ENCODE results near the gene CACNA1G. TPM values are rescaled to one million over a fixed set of nuclear protein-coding genes. Genes with fewer than 3 reads are reported as not detected.

The CACNA1G gene
- total RNA-seq, 2 donors from 2014 or later = 0.11 TPM; not detected in 1

DNA sequence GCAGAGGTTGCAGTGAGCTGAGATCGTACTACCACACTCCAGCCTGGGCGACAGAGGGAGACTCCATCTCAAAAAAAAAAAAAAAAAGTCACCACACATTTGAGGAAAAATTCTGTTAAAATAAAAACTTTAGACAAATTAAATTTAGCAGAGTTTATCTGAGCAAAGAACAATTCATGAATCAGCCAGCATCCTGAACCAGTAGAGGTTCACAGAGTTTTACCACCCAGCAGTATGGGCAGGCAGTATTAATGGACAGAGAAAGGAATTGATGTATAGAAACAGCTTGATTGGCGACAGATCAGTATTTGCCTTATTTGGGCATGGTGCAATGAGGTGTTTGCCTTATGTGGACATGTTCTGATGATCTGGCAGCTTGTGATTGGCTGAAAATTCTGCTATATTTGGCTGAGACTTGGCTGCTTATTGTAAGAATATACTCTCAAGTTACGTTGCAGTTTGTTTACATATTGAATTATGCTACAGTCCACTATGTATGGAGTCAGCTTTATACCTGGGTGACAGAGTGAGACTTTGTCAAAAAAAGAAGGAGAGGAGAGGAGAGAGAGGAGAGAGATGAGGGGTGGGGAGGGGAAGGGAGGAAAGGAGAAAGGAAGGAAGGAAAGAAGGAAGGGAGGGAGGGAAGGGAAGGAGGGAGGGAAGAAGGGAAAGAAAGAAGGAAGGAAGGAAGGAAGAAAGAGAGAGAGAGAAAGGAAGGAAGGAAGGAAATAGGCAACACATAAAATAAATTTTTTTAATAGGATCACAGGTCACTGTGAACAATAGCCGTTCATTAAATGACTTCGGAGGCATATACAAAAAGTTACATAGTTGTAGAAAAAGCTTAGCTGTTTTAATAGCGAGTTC, 88.8 kb downstream of the CACNA1G start:
- no peak for ATAC-seq (replicated peaks)
- H3K4me3 Mint-ChIP-seq = no peak overlapping the region
- H3K36me3 Mint-ChIP-seq (ENCODE audit: low read depth) = no peaks in the 10 kb centered on the region
- no peaks in the 10 kb centered on the region for H3K4me1 Mint-ChIP-seq
- H3K27me3 Mint-ChIP-seq = peaks cover 12% of the 10 kb centered on the region
- H3K9me3 Mint-ChIP-seq = no peaks in the 10 kb centered on the region
- H3K27ac Mint-ChIP-seq = no peak overlapping the region

DNA sequence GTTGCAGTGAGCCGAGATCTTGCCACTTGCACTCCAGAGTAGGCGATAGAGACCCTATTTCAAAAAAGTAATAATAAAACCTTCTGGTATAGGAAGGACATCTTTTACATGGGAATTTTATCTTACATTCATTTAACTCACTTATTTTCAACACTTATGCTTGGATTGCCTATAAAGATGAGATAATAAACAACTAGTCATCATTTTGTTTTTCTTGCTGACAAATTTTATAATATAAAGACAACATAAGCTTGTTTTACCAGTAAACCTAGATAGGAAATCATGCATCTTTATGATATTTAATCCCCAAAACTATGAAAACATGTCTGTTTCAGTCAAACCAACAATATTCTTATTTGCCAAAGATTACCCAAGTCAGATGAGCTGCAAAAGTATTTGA, 91.1 kb downstream of the CACNA1G start:
- H3K36me3 Mint-ChIP-seq (ENCODE audit: low read depth) = no peaks in the 10 kb centered on the region
- peaks cover 6% of the 10 kb centered on the region for H3K27me3 Mint-ChIP-seq
- no peak for ATAC-seq (replicated peaks)
- H3K4me1 Mint-ChIP-seq = no peaks in the 10 kb centered on the region
- no peak overlapping the region for H3K4me3 Mint-ChIP-seq
- no peaks in the 10 kb centered on the region for H3K9me3 Mint-ChIP-seq
- no peak overlapping the region for H3K27ac Mint-ChIP-seq

DNA sequence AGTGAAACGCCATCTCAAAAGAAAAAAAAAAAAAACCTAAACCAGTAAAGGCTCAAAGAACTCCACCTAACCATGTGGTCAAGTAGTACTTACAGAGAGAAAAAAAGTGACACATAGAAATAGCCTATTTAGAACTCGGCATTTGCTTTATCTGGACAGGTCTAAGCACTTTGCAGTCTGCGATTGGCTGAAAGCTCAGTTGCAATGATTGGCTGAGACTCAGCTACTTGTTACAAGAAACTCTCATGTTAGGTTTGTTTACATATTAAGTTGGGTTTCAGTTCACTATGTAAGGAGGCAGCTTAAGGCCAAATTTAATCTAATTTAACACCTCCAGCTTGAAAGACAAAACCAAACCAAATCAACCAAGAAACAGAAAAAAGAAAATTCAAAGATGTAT, 93.2 kb downstream of the CACNA1G start:
- Mint-ChIP-seq H3K27ac (no peak overlapping the region), H3K9me3 (no peaks in the 10 kb centered on the region)

DNA sequence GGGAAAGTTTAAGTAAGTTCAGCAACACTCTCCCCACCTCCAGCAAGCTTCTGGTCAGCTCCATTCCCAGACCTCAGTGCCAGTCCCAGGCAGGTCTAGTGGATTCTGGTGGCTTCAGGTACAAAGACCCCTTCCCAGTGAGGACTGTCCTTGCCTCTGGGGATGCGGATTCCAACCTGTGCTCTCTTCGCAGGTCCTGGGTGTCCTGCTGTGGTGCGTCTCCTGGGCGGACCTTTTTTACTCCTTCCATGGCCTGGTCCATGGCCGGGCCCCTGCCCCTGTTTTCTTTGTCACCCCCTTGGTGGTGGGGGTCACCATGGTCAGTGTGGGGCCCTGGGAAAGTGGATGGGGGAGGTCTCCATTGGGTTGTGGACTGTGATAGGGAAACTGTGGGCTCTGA, 96.0 kb downstream of the CACNA1G start:
- H3K9me3 Mint-ChIP-seq = no peaks in the 10 kb centered on the region
- H3K4me3 Mint-ChIP-seq = no peak overlapping the region
- H3K36me3 Mint-ChIP-seq (ENCODE audit: low read depth) = no peaks in the 10 kb centered on the region
- no peaks in the 10 kb centered on the region for H3K27me3 Mint-ChIP-seq
- H3K4me1 Mint-ChIP-seq = peaks cover 6% of the 10 kb centered on the region
- H3K27ac Mint-ChIP-seq = no peak overlapping the region
- no peak for ATAC-seq (replicated peaks)

More for the DNA sequence above, 93.2 kb downstream of the CACNA1G start:
- peaks cover 3% of the 10 kb centered on the region for H3K27me3 Mint-ChIP-seq
- H3K36me3 Mint-ChIP-seq (ENCODE audit: low read depth) = no peaks in the 10 kb centered on the region
- H3K4me3 Mint-ChIP-seq = no peak overlapping the region
- no peak for ATAC-seq (replicated peaks)
- no peaks in the 10 kb centered on the region for H3K4me1 Mint-ChIP-seq

DNA sequence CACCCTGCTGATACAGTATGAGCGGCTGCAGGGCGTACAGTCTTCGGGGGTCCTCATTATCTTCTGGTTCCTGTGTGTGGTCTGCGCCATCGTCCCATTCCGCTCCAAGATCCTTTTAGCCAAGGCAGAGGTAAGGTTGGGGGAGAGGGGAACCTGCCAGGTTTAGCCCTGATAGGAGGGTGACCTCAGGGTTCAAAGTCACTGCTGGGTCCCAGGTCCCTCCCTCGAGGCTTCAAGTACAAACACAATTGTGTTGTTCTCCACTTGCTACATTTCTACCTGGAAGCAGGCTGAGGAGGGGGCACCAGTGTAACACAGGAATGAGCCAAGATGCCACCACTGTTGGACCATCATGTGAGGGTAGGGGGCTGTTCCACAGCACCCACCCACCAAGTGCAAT, 96.5 kb downstream of the CACNA1G start:
- Mint-ChIP-seq H3K9me3 (no peaks in the 10 kb centered on the region), H3K4me3 (no peak overlapping the region), H3K36me3 (ENCODE audit: low read depth) (no peaks in the 10 kb centered on the region), H3K27me3 (no peaks in the 10 kb centered on the region), H3K4me1 (peaks cover 11% of the 10 kb centered on the region), H3K27ac (no peak overlapping the region)
- no peak for ATAC-seq (replicated peaks)

DNA sequence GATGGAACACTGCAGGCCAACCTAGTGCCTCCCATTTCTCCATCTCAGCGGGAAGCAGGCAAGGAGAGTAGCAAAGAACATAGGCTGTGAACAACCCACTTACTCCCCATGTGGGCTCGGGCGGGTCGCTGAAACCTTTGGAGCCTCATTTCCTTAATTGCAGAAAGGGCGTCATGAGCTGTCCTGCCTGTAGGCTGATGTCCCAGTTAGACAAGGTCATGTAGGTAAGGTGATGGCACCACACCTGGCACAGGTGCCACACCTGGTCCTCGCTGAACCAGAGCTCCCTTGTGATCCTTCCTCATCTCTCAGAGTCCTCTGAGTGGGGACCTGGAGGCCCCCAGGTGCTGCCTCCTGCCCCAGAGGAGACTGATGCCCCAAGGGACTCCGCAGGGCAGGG, 97.1 kb downstream of the CACNA1G start:
- H3K36me3 Mint-ChIP-seq (ENCODE audit: low read depth) = no peaks in the 10 kb centered on the region
- peaks cover 13% of the 10 kb centered on the region for H3K4me1 Mint-ChIP-seq
- ATAC-seq (replicated peaks) = no peak
- no peak overlapping the region for H3K27ac Mint-ChIP-seq
- H3K27me3 Mint-ChIP-seq = no peaks in the 10 kb centered on the region
- no peak overlapping the region for H3K4me3 Mint-ChIP-seq
- H3K9me3 Mint-ChIP-seq = no peaks in the 10 kb centered on the region

DNA sequence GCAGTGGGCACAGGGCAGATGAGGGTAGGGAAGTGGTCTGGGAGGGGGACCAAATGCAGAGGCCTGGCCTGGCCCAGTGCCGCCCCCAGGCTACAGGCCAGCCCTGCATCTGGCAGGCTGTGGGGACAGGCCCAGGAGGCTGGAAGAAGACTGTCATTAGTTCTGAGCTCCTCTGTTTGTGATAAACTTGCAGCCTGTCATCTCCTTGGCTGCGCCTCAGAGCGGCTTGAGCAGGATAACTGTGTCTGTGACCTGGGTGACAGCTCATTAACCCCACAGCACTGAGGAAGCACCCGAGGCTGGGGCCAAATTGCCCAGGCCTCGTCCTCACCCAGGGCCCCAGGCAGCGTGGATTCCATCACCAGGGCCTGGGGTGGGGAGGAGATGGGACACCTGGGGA, 98.1 kb downstream of the CACNA1G start:
- ATAC-seq (replicated peaks) = no peak
- H3K9me3 Mint-ChIP-seq = no peaks in the 10 kb centered on the region
- peaks cover 13% of the 10 kb centered on the region for H3K4me1 Mint-ChIP-seq
- no peaks in the 10 kb centered on the region for H3K36me3 Mint-ChIP-seq (ENCODE audit: low read depth)
- H3K27ac Mint-ChIP-seq = peak overlapping the region; percentile 64
- H3K4me3 Mint-ChIP-seq = no peak overlapping the region
- H3K27me3 Mint-ChIP-seq = no peaks in the 10 kb centered on the region

DNA sequence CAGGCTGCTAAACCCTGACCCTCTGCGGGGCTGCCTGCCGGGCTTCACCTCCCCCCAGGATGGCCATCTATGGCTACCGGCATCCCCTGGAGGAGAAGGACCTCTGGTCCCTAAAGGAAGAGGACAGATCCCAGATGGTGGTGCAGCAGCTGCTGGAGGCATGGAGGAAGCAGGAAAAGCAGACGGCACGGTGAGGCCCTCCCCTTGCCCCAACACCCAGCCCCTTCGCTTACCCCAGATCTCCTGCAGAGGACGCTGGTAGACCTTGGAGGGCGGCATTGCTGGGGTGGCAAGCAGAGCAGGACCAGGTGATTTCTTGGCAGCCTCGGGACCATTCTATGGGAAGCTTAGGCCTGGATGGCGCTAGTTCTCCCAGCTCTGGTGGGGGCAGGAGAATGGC, 98.7 kb downstream of the CACNA1G start:
- no peak overlapping the region for H3K27ac Mint-ChIP-seq
- H3K27me3 Mint-ChIP-seq = no peaks in the 10 kb centered on the region
- H3K4me1 Mint-ChIP-seq = peaks cover 13% of the 10 kb centered on the region
- H3K36me3 Mint-ChIP-seq (ENCODE audit: low read depth) = no peaks in the 10 kb centered on the region
- ATAC-seq (replicated peaks) = no peak
- no peaks in the 10 kb centered on the region for H3K9me3 Mint-ChIP-seq
- no peak overlapping the region for H3K4me3 Mint-ChIP-seq

DNA sequence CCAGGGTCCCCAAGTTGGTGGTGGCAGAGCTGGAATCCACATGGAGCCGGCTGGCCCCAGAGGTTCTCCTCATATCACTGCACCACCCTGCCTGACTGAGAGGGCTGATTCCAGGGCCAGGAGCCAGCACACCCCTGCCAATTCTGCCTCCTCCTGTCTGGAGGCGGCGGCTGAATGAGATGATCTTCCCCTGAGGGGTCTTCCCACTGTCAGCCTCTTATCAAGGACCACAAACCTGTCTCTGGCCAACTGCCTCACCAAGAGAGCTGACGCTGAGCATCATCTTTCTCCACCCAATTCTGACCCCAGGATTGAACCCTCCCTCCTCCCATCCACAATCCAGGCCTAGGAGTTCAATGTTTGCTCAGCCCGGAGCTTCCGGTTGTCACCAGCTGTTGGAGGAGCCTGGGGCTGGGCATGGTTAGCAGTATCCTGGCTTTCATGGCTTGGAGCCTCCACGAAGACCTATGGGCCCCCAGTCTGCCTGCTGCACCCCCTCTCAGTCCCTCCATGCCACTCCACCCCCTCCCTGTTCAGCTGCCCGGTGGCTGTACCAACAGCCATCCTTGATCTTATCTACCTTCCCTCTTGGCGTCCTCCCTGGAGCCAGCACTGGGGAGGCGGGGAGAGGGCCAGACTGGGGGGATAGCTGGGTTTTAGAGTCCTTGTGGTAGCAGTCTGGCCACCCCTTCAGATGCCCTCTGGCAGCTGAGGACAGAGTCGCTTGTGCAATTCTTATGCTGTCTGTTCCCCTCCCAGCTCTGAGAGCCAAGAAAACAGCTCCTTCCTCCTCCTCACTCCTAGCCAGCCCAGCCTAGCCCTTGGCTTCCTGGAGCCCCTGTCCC, 99.7 kb downstream of the CACNA1G start:
- peaks cover 13% of the 10 kb centered on the region for H3K4me1 Mint-ChIP-seq
- ATAC-seq (replicated peaks) = no peak
- H3K4me3 Mint-ChIP-seq = no peak overlapping the region
- no peaks in the 10 kb centered on the region for H3K36me3 Mint-ChIP-seq (ENCODE audit: low read depth)
- peak overlapping the region; percentile 91 for H3K27ac Mint-ChIP-seq
- H3K9me3 Mint-ChIP-seq = no peaks in the 10 kb centered on the region
- H3K27me3 Mint-ChIP-seq = no peaks in the 10 kb centered on the region

DNA sequence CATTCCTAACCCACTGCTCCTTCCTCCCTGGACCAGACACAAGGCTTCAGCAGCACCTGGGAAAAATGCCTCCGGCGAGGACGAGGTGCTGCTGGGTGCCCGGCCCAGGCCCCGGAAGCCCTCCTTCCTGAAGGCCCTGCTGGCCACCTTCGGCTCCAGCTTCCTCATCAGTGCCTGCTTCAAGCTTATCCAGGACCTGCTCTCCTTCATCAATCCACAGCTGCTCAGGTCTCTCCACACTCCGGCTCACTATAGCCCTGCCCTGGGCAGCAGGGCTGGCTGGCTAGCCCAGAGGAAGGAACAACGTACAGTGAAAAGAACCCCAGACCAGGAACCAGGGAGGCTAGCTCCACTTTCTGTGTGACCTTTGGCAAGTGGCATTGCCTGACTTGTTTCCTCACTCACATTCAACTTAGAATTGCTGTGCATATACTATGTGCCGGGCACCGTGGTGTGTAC, 100.4 kb downstream of the CACNA1G start:
- no peaks in the 10 kb centered on the region for H3K27me3 Mint-ChIP-seq
- peaks cover 13% of the 10 kb centered on the region for H3K4me1 Mint-ChIP-seq
- H3K4me3 Mint-ChIP-seq = peak overlapping the region; percentile 56
- no peaks in the 10 kb centered on the region for H3K36me3 Mint-ChIP-seq (ENCODE audit: low read depth)
- H3K27ac Mint-ChIP-seq = peak overlapping the region; percentile 91
- no peak for ATAC-seq (replicated peaks)
- no peaks in the 10 kb centered on the region for H3K9me3 Mint-ChIP-seq

DNA sequence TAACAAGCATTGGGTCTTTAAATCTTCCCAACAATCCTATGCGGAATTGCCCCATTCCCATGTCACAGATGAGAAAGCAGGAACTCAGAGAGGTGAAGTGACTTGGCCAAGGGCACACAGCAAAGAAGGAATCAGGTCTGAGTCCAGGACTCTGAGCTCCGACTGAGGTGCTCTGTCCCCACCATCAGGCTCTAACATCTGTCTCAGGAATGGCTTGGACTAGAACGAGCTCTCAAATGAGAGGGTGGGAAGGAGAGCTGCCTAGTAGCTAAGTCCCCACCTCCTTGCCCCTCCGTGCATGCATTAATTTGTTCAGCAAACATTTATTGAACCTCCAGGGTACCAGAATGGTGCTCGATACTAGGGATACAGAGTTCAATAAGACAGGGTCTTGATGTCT, 100.8 kb downstream of the CACNA1G start:
- Mint-ChIP-seq H3K4me3 (peak overlapping the region; percentile 56), H3K27me3 (no peaks in the 10 kb centered on the region), H3K9me3 (no peaks in the 10 kb centered on the region), H3K4me1 (peaks cover 13% of the 10 kb centered on the region), H3K36me3 (ENCODE audit: low read depth) (no peaks in the 10 kb centered on the region), H3K27ac (peak overlapping the region; percentile 91)
- ATAC-seq (replicated peaks) = peak; percentile 19

DNA sequence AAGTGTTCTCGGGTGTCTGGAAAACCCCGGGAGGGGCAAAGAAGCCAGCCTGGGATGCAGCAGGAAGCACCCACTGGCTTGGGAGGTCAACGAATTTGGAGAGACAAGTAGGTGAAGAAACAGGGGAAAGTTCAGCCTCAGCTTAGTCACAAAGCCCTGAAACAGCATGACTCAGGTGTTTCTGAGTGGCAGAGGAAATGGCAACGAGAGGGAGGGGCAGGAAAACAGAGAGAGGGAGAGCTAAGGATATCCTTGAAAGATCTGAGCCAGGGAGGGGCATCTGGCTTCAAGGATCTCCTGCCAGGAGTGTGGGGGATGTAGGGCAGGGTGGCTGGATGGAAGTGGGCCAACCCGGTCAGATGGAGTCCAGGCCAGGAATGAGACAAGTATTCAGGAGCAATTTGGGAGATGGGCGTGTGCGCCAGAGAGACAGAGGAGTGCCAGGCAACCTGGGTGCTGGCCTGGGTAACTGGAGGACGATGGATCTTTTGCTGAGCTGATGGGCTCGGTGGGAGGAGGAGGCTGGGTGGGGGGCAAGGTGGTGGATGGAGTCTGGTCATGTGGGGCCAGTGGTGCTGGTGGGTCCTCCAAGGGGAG, 101.4 kb downstream of the CACNA1G start:
- Mint-ChIP-seq H3K4me3 (peak overlapping the region; percentile 56), H3K36me3 (ENCODE audit: low read depth) (no peaks in the 10 kb centered on the region), H3K27me3 (no peaks in the 10 kb centered on the region), H3K27ac (peak overlapping the region; percentile 91), H3K4me1 (peaks cover 13% of the 10 kb centered on the region), H3K9me3 (no peaks in the 10 kb centered on the region)
- ATAC-seq (replicated peaks) = peak; percentile 96

DNA sequence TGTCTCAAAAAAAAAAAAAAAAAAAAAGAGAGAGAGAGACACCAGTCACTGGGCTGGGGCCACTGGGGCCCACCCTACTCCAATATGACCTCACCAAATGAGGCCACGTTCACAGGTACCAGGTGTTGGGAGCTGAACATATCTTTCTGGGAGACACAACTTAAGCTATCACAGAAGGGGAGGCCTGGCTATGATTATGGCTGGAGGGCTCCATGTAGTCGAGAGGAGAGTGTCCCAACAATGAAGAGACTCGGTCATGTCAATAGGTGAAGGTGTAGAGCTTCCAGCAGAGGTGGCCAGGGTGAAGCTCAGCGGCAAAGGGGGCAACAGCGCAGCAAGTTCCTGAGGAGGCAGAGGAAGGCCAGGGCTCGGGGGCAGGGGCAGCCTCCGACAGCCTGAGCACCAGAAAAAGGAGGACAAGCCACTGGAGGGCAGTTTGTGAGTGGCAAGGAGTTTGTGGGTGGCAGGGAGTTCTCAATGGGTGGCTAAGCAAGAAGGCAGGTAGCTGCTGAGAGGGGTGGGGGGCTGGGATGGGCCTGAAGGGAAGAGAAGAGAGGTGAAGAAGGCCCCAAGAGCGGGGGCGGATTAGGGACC, 102.2 kb downstream of the CACNA1G start:
- no peak for ATAC-seq (replicated peaks)
- no peak overlapping the region for H3K4me3 Mint-ChIP-seq
- H3K9me3 Mint-ChIP-seq = no peaks in the 10 kb centered on the region
- peaks cover 14% of the 10 kb centered on the region for H3K4me1 Mint-ChIP-seq
- H3K27me3 Mint-ChIP-seq = no peaks in the 10 kb centered on the region
- H3K36me3 Mint-ChIP-seq (ENCODE audit: low read depth) = no peaks in the 10 kb centered on the region
- H3K27ac Mint-ChIP-seq = peak overlapping the region; percentile 91

DNA sequence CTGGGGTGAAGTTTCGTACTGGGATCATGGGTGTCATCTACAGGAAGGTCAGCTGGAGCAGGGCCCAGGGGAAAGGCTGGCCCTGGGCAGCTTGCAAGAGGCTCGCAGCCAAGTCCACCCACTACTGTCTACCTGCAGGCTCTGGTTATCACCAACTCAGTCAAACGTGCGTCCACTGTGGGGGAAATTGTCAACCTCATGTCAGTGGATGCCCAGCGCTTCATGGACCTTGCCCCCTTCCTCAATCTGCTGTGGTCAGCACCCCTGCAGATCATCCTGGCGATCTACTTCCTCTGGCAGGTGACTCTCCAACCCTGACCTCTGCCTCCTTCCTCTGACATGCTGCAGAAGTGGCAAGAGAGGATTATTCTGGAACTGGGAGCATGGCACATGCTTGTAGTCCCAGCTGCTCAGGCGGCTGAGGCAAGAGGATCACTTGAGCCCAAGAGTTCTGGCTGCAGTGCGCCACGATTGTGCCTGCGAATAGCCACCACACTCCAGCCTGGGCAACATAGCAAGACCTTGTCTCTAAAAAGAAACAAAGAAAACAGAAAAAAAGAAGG, 103.4 kb downstream of the CACNA1G start:
- Mint-ChIP-seq H3K27ac (peak overlapping the region; percentile 18), H3K4me1 (peaks cover 18% of the 10 kb centered on the region), H3K36me3 (ENCODE audit: low read depth) (no peaks in the 10 kb centered on the region), H3K4me3 (no peak overlapping the region), H3K9me3 (no peaks in the 10 kb centered on the region), H3K27me3 (no peaks in the 10 kb centered on the region)
- no peak for ATAC-seq (replicated peaks)
